HG03066 (cell line): ENCODE results near the gene CDC42EP5.

Experiments used
- ATAC-seq: cut with Tn5 transposase; IDR thresholded peaks from one replicate; pipeline ENCODE4 v1.9.1; 2021; ENCODE audit warnings: low read depth; ENCODE audit not compliant: unreplicated experiment

The CDC42EP5 gene

GRCh38 chr19:54463531-54464043, 9.5 kb downstream of the CDC42EP5 start, which contains the start of gene LENG9:
TSS of gene LENG9 (minus strand) at chr19:54463778. CDS start at chr19:54463526, 252 bp downstream.
- ATAC-seq: peak; percentile 53

GRCh38 chr19:54462655-54463530, 10.2 kb downstream of the CDC42EP5 start:
- ATAC-seq: peak; percentile 2

GRCh38 chr19:54462047-54462654, 10.9 kb downstream of the CDC42EP5 start:
- no peak for ATAC-seq

GRCh38 chr19:54461613-54462012, 11.5 kb downstream of the CDC42EP5 start:
- no peak for ATAC-seq

GRCh38 chr19:54461210-54461609, 11.9 kb downstream of the CDC42EP5 start:
- no peak for ATAC-seq

GRCh38 chr19:54460230-54461005, 12.7 kb downstream of the CDC42EP5 start:
- ATAC-seq: no peak

- no peak for ATAC-seq
Measured at GRCh38 chr19:54459282-54460229, 13.5 kb downstream of the CDC42EP5 start.

GRCh38 chr19:54458648-54459281, 14.3 kb downstream of the CDC42EP5 start:
- no peak for ATAC-seq

GRCh38 chr19:54457773-54458647, 15.1 kb downstream of the CDC42EP5 start:
- no peak for ATAC-seq

GRCh38 chr19:54456423-54457373, 16.4 kb downstream of the CDC42EP5 start:
- no peak for ATAC-seq

- no peak for ATAC-seq
Measured at GRCh38 chr19:54455786-54456422, 17.2 kb downstream of the CDC42EP5 start.

- no peak for ATAC-seq
Measured at GRCh38 chr19:54454781-54455675, 18.1 kb downstream of the CDC42EP5 start.

GRCh38 chr19:54453921-54454780, 18.9 kb downstream of the CDC42EP5 start:
- ATAC-seq: no peak

GRCh38 chr19:54452626-54453025, 20.5 kb downstream of the CDC42EP5 start:
- ATAC-seq: no peak

GRCh38 chr19:54451997-54452396, 21.1 kb downstream of the CDC42EP5 start:
- ATAC-seq: no peak
